Middle frontal gyrus (tissue), 1 donor: ENCODE data around the gene TPGS1.

Experiments
- DNase-seq: peaks from one replicate; pipeline ENCODE4 v3.0.0-alpha.2; 2015; ENCODE audit warnings: low spot score; ENCODE audit errors: extremely low spot score

TPGS1 gene

DNA sequence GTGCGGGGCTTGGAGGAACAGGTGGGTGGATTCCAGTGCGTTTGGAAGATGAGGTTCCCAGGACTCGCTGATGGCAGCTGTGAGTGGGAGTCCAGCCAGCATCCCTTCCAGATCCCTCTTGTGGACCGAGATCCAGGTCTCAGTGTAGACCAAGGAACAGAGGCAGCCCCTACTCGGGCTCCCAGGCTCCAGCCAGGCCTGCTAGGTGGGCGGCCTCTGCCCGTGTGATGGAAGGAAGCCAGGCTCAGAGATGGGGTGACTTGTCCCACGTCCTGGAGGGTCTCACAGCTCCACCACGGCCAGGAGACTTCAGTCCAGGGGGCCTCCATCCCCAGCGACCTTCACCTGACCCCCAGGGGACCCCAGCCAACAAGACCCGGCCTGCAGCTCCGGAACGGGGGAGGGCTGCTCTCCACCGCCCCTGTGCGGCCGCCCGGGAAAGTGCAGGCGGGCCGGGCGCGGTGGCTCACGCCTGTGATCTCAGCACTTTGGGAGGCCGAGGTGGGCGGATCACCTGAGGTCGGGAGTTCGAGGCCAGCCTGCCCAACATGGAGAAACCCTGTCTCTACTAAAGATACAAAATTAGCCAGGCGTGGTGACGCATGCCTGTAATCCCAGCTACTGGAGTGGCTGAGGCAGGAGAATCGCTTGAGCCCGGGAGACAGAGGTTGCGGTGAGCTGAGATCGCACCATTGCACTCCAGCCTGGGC lies 11.7 kb upstream of the TPGS1 start:
- peak; percentile 17 for DNase-seq

GRCh38 chr19:496112-496665 lies 11.1 kb upstream of the TPGS1 start, which contains the start of gene MADCAM1:
TSS of gene MADCAM1 (plus strand) at chr19:496486. CDS start at chr19:496500, 14 bp downstream.
- DNase-seq, result no peak

DNA sequence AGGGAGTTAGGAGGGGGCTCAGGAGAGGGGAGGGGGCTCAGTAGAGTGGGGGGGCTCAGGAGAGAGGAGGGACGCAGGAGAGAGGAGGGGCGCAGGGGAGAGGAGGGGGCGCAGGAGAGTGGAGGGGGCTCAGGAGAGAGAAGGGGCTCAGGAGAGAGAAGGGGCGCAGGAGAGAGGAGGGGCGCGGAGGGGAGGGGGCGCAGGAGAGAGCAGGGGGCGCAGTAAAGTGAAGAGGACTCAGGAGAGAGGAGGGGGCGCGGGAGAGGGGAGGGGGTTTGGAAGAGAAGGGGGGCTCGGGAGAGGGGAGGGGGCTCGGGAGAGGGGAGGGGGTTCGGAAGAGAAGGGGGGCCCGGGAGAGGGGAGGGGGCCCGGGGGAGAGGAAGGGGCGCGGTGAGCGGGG lies 10.3 kb upstream of the TPGS1 start:
- DNase-seq, result no peak

- DNase-seq, result no peak
Observed at GRCh38 chr19:497491-497868, 9.8 kb upstream of the TPGS1 start.

GRCh38 chr19:497869-498510 lies 9.3 kb upstream of the TPGS1 start:
- DNase-seq, result no peak

GRCh38 chr19:498511-498891 lies 8.8 kb upstream of the TPGS1 start:
- no peak for DNase-seq

GRCh38 chr19:498977-499623 lies 8.2 kb upstream of the TPGS1 start:
- DNase-seq, result no peak

GRCh38 chr19:501646-502045 lies 5.7 kb upstream of the TPGS1 start:
- no peak for DNase-seq

GRCh38 chr19:504616-505015 lies 2.7 kb upstream of the TPGS1 start:
- DNase-seq, result no peak

DNA sequence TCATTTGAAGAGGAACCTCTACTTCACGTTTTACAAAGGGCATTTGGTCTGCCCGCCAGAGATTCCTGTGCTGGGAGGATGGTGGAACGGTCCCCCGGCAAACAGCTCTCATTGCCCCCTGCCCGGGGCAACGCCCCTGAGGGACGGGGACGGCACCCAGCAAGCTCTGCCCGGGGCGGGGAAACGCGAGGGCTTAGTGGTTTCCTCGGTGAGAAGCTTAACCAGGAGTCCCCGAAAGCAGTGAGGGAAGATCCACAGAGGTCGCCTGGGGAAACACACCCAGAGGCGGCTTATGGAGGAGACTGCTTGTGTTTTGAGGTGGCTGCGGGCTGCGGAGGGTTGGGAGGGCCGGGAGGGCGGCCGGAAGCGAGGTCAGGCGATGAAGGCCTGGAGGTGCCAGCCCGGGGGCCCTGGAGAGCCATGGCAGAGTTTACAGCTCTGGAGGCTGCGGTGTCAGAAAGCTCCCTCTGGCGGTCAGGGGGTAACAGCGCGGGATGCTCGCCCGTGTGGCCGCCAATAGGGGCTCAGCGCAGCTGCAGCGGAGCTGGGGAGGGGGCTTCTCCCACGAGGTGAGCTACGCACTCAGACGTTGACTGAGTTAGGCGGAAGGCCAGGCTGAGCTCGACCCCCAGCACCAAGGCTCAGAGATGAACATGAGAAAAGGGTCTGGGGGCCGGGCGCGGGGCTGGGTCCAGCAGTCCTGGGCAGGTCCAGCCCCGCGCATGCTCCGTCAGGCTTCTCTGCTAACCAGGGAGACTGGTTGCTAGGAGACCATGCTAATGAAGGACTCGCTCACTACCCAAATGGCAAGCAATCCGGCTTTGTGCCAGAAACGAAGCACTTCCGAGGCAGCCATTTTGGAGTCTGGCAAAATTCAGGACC lies 652 bp upstream of the TPGS1 start:
- peak; percentile 99 for DNase-seq

GRCh38 chr19:508204-509150 lies 1.2 kb downstream of the TPGS1 start:
- DNase-seq, result no peak

- peak; percentile 51 for DNase-seq
Observed at GRCh38 chr19:510606-511100, 3.4 kb downstream of the TPGS1 start.

GRCh38 chr19:511101-511851 lies 4.0 kb downstream of the TPGS1 start:
- DNase-seq, result peak; percentile 13

DNA sequence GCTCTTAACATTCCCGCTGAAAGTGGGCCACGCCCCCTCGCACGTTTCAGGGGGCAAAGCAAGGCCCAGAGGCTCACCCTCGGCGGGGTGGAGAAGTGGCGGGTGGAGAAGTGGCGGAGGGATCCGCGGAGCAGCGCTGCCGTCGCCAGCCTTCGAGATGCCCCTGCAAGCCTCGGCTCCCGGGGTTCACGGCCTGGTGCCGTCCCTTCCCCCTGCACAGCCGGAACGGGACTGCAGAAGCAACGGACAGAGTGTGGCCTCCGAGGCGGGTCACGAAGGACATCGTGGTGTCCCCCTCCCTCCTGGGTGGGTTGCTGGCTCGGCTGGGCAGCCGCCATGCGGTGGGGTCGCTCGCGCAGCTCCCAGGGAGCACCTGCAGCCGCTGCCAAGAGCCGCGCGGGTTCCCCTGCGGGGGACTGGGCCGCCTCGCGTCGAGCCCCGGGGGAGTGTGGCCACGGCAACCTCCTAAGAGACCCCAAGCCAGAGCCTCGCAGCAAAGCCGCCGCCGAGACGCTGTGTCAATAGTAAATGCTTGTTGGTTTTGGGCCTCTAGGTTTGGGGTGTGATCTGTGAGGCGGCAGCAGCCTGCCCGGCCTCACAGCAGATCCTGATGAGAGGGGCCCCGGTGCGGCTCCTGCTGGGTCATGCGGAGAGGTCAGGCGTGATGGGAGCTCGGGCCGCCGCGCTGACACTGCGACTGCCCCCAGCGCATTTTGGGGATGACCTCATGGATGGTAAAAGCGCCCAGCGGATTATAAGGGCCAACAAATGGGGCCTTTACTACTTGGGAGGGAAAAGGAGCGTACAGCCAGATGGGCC lies 5.5 kb downstream of the TPGS1 start:
- DNase-seq, result no peak

DNA sequence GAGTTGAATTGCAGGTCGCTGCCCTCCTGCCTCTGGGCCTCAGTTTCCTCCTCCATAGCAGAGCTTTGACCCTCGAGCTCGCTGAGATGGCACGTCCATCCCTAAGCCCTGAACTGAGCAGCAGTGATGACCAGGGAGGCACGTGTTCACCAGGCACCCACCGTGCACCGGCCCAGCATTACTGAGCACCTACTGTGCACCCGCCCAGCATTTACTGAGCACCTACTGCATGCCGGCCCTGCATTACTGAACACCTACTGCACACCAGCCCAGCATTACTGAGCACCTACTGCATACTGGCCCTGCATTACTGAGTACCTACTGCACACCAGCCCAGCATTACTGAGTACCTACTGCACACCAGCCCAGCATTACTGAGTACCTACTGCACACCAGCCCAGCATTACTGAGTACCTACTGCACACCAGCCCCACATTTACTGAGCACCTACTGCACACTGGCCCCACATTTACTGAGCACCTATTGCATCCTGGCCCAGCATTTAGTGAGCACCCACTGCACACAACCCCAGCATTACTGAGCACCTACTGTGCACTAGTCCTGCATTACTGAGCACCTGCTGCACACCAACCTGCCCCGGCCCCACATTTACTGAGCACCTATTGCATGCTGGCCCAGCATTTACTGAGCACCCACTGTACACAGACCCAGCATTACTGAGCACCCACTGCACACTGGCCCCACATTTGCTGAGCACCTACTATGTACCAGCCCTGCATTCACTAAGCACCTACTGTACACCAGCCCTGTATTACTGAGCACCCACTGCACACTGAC lies 6.3 kb downstream of the TPGS1 start:
- DNase-seq, result no peak

DNA sequence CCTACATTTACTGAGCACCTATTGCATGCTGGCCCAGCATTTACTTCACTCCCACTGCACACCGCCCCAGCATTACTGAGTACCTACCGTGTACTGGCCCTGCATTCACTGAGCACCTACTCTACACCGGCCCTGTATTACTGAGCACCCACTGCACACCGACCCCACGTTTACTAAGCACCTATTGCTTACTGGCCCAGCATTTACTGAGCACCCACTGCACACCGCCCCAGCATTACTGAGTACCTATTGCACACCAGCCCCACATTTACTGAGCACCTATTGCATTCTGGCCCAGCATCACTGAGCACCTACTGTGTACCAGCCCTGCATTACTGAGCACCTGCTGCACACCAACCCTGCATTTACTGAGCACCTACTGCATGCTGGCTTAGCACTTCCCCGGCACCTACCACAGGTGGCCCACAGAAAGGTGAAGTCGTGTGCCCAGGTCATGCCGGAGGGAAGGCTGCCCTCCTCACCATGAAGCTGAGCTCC lies 6.9 kb downstream of the TPGS1 start:
- no peak for DNase-seq
